ENCODE results near the gene STUM.

DNA sequence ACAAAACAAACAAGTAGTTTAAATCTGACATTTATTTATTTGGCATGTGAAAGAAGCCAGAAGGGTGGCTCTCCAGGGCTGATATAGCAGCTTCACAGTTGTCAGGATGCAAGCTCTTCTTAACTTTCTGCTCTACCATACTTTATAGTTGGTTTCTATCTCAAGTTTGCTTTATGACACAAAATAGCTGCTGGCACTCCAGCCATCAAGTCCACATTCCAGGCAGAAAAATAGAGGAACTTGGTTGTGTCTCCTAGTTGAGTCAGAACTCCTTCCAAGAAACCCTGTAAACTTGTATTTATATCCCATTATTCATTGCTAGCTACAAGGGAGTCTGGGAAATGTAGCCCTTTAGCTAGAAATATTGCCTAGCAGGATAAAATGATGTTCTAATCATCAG is 24.0 kb upstream of the STUM start:
- TF ChIP-seq, protein P1, sequence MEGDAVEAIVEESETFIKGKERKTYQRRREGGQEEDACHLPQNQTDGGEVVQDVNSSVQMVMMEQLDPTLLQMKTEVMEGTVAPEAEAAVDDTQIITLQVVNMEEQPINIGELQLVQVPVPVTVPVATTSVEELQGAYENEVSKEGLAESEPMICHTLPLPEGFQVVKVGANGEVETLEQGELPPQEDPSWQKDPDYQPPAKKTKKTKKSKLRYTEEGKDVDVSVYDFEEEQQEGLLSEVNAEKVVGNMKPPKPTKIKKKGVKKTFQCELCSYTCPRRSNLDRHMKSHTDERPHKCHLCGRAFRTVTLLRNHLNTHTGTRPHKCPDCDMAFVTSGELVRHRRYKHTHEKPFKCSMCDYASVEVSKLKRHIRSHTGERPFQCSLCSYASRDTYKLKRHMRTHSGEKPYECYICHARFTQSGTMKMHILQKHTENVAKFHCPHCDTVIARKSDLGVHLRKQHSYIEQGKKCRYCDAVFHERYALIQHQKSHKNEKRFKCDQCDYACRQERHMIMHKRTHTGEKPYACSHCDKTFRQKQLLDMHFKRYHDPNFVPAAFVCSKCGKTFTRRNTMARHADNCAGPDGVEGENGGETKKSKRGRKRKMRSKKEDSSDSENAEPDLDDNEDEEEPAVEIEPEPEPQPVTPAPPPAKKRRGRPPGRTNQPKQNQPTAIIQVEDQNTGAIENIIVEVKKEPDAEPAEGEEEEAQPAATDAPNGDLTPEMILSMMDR (IDR thresholded peaks at IDR 0.05), result no peak
- TF ChIP-seq POLR2AphosphoS5 (IDR thresholded peaks at IDR 0.05; ENCODE audit: insufficient read depth in 1 of 2, low read depth in 1 of 2), result no peak
- no peak for TF ChIP-seq POLR2A (IDR thresholded peaks at IDR 0.05)
